DND-41 (cell line): Measurements from ENCODE around the gene RUFY3.

Experiments
- EZH2 ChIP-seq: IDR thresholded peaks from 3 replicates; pipeline ENCODE4 v1.6.1; 2012; ENCODE audit warnings: borderline replicate concordance, low read depth, mild to moderate bottlenecking, moderate library complexity, low read length, inconsistent platforms; ENCODE audit not compliant: severe bottlenecking
- TF ChIP-seq, protein P1 (sequence below): IDR thresholded peaks from 2 replicates; pipeline ENCODE4 v1.5.1; 2012; ENCODE audit warnings: borderline replicate concordance, low read length, moderate library complexity, mild to moderate bottlenecking; ENCODE audit not compliant: poor library complexity, severe bottlenecking; ENCODE audit errors: extremely low read depth

- TF ChIP-seq, protein P1, sequence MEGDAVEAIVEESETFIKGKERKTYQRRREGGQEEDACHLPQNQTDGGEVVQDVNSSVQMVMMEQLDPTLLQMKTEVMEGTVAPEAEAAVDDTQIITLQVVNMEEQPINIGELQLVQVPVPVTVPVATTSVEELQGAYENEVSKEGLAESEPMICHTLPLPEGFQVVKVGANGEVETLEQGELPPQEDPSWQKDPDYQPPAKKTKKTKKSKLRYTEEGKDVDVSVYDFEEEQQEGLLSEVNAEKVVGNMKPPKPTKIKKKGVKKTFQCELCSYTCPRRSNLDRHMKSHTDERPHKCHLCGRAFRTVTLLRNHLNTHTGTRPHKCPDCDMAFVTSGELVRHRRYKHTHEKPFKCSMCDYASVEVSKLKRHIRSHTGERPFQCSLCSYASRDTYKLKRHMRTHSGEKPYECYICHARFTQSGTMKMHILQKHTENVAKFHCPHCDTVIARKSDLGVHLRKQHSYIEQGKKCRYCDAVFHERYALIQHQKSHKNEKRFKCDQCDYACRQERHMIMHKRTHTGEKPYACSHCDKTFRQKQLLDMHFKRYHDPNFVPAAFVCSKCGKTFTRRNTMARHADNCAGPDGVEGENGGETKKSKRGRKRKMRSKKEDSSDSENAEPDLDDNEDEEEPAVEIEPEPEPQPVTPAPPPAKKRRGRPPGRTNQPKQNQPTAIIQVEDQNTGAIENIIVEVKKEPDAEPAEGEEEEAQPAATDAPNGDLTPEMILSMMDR, result no peak
- no peak for TF ChIP-seq EZH2
Measured at GRCh38 chr4:70760662-70761061, 38.9 kb downstream of the RUFY3 start.
